ENCODE measurements around the gene CNGB1.
A peak's percentile ranks its signal among the peaks of the same experiment; 100 is the strongest.

The CNGB1 gene

GRCh38 chr16:57929250-57929649 lies 41.7 kb downstream of the CNGB1 start:
- no peak for DNase-seq (ENCODE audit: low read depth, low spot score)
- in situ Hi-C loops (cut with HindIII; ENCODE audit: low sequenced_read_pairs): no loop called here
- TF ChIP-seq CTCF (IDR thresholded peaks at IDR 0.05; ENCODE audit: low read depth, low read length): no peak
- H3K4me3 ChIP-seq (ENCODE audit: low read depth, low read length): no peak overlapping the region

- in situ Hi-C loops (cut with HindIII; ENCODE audit: low sequenced_read_pairs): no loop called here
- no peak for TF ChIP-seq CTCF (IDR thresholded peaks at IDR 0.05; ENCODE audit: low read depth, low read length)
- H3K4me3 ChIP-seq (ENCODE audit: low read depth, low read length): no peak overlapping the region
- DNase-seq (ENCODE audit: low read depth, low spot score): no peak
Observed at GRCh38 chr16:57926041-57926440, 44.9 kb downstream of the CNGB1 start.

- no peak for TF ChIP-seq CTCF (IDR thresholded peaks at IDR 0.05; ENCODE audit: low read depth, low read length)
- in situ Hi-C loops (cut with HindIII; ENCODE audit: low sequenced_read_pairs): no loop called here
- H3K4me3 ChIP-seq (ENCODE audit: low read depth, low read length): no peak overlapping the region
- peak; percentile 24 for DNase-seq (ENCODE audit: low read depth, low spot score)
Observed at GRCh38 chr16:57925310-57925709, 45.6 kb downstream of the CNGB1 start.

- H3K4me3 ChIP-seq (ENCODE audit: low read depth, low read length): no peak overlapping the region
- in situ Hi-C loops (cut with HindIII; ENCODE audit: low sequenced_read_pairs): no loop called here
- no peak for TF ChIP-seq CTCF (IDR thresholded peaks at IDR 0.05; ENCODE audit: low read depth, low read length)
- no peak for DNase-seq (ENCODE audit: low read depth, low spot score)
Observed at GRCh38 chr16:57924514-57924913, 46.4 kb downstream of the CNGB1 start.

- TF ChIP-seq CTCF (IDR thresholded peaks at IDR 0.05; ENCODE audit: low read depth, low read length): no peak
- no peak for DNase-seq (ENCODE audit: low read depth, low spot score)
- in situ Hi-C loops (cut with HindIII; ENCODE audit: low sequenced_read_pairs): no loop called here
- H3K4me3 ChIP-seq (ENCODE audit: low read depth, low read length): no peak overlapping the region
Observed at GRCh38 chr16:57923841-57924240, 47.1 kb downstream of the CNGB1 start.

GRCh38 chr16:57923418-57923817 lies 47.5 kb downstream of the CNGB1 start:
- in situ Hi-C loops (cut with HindIII; ENCODE audit: low sequenced_read_pairs): no loop called here
- no peak overlapping the region for H3K4me3 ChIP-seq (ENCODE audit: low read depth, low read length)
- DNase-seq (ENCODE audit: low read depth, low spot score): no peak
- TF ChIP-seq CTCF (IDR thresholded peaks at IDR 0.05; ENCODE audit: low read depth, low read length): no peak

GRCh38 chr16:57920880-57921229 lies 50.1 kb downstream of the CNGB1 start:
- DNase-seq (ENCODE audit: low read depth, low spot score): no peak
- no peak overlapping the region for H3K4me3 ChIP-seq (ENCODE audit: low read depth, low read length)
- in situ Hi-C loops (cut with HindIII; ENCODE audit: low sequenced_read_pairs): no loop called here
- TF ChIP-seq CTCF (IDR thresholded peaks at IDR 0.05; ENCODE audit: low read depth, low read length): no peak
